IMR-90 (cell line): ENCODE measurements around the gene APC2.

Source experiments
- SMC3 ChIP-seq: fragments of 150-350 bp; IDR thresholded peaks from 2 replicates; pipeline ENCODE4 v1.6.1; 2016; ENCODE audit warnings: low read depth, mild to moderate bottlenecking, antibody characterized with exemption, low read length, moderate library complexity
- TF ChIP-seq, protein P1 (sequence below): conservative IDR thresholded peaks from 2 replicates; pipeline ENCODE4 v1.5.1; 2012; ENCODE audit warnings: mild to moderate bottlenecking, low read depth, low read length, improper control_type of control experiment

DNA sequence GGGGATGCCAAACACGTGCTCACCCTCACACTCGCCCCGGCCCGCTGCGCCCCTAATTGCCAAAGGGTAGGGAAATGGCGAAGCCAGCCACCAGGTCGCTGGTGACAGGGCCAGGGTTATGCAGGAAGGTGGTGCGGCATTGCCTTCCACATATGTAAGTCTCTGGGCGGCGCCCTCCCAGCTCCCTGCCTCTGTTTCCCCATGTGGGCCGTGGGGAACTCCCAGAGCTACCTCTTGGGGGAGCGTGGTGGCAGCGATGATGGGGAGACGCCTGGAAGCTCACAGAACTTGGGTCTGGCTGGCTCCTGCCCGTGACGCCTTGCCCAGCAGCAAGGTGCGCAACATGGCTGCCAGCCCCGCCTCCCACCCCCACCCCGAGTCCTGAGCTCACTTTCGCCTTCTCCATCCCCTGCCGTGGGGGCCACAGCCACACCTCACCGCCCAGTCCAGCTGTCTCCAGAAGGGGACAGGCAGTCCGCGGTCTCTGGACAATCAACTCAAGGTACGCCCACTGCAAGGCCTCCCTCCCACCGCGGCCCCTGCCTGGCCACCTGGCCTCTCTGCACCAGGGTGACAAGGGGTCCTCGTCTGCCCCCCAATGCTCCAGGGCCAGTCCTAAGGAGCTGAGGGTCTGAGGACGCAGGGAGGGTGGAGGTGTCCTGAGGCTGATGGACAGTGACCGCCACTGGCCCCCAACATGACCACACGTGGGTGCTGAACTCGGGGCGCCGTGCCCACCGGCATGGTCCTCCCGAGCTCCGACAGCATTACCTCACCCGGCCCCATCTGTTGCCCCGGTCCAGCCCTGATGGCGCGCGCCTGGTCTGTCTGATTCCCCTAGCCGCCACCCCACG, 22.5 kb downstream of the APC2 start:
- TF ChIP-seq, protein P1, sequence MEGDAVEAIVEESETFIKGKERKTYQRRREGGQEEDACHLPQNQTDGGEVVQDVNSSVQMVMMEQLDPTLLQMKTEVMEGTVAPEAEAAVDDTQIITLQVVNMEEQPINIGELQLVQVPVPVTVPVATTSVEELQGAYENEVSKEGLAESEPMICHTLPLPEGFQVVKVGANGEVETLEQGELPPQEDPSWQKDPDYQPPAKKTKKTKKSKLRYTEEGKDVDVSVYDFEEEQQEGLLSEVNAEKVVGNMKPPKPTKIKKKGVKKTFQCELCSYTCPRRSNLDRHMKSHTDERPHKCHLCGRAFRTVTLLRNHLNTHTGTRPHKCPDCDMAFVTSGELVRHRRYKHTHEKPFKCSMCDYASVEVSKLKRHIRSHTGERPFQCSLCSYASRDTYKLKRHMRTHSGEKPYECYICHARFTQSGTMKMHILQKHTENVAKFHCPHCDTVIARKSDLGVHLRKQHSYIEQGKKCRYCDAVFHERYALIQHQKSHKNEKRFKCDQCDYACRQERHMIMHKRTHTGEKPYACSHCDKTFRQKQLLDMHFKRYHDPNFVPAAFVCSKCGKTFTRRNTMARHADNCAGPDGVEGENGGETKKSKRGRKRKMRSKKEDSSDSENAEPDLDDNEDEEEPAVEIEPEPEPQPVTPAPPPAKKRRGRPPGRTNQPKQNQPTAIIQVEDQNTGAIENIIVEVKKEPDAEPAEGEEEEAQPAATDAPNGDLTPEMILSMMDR: no peak
- TF ChIP-seq SMC3: no peak
